ENCODE measurements around the gene ZNF618.

GRCh38 chr9:114099669-114100270 is 223.7 kb downstream of the ZNF618 start:
- TF ChIP-seq CTCF (IDR thresholded peaks at IDR 0.05; ENCODE audit: low read depth, low read length, poor library complexity, severe bottlenecking) (no peak), EZH2phosphoT487 (IDR thresholded peaks at IDR 0.05; ENCODE audit: borderline replicate concordance, low read length) (no peak)
